ENCODE results near the gene KCNH8. TPM values are rescaled to one million over a fixed set of nuclear protein-coding genes. Genes with fewer than 3 reads are reported as not detected.

KCNH8 gene
- total RNA-seq, 1 experiment from 2014 or later: not detected

- ATAC-seq: no peak
- no peak overlapping the region for H3K4me3 ChIP-seq (ENCODE audit: low read depth in 2 of 2, low read length in 2 of 2)
- no TSS peak for BruUV-seq (replicated peaks)
- TF ChIP-seq TCF7L2 (IDR thresholded peaks at IDR 0.05; ENCODE audit: low read depth, low read length) (no peak), REST (IDR thresholded peaks at IDR 0.05; ENCODE audit: insufficient read depth in 1 of 2, low read depth in 2 of 2, low read length in 1 of 2) (no peak), SIN3A (IDR thresholded peaks at IDR 0.05; ENCODE audit: borderline replicate concordance, insufficient read depth, low read depth, low read length) (no peak), POLR2AphosphoS5 (IDR thresholded peaks at IDR 0.05; ENCODE audit: low read depth, low read length) (no peak), CTCF (IDR thresholded peaks at IDR 0.05) (no peak)
- POLR2A ChIA-PET: no interaction called here
- no peak for DNase-seq (ENCODE audit: low read depth, low spot score)
- CTCF ChIA-PET: no interaction called here
- H3K4me1 ChIP-seq (ENCODE audit: control insufficient read depth, insufficient read depth, low read length): no peaks in the 10 kb centered on the region
- no peaks in the 10 kb centered on the region for H3K36me3 ChIP-seq (ENCODE audit: control insufficient read depth, insufficient read depth, low read length)
- H3K9me3 ChIP-seq (ENCODE audit: control insufficient read depth, insufficient read depth, low read depth, low read length): no peaks in the 10 kb centered on the region
- no peak overlapping the region for H3K27ac ChIP-seq (ENCODE audit: low read length)
- in situ Hi-C loops (cut with HindIII; ENCODE audit: low pct_unique_long_range_greater_than_20kb, low sequenced_read_pairs): no loop called here
- no peaks in the 10 kb centered on the region for H3K27me3 ChIP-seq (ENCODE audit: control insufficient read depth, insufficient read depth, low read length)
- intact Hi-C loops (cut with micrococcal nuclease; ENCODE audit: unreplicated experiment): no loop called here
Observed at GRCh38 chr3:19295208-19295607, 146.9 kb downstream of the KCNH8 start.

- no peak for TF ChIP-seq TCF7L2 (IDR thresholded peaks at IDR 0.05; ENCODE audit: low read depth, low read length)
- no peak for TF ChIP-seq SIN3A (IDR thresholded peaks at IDR 0.05; ENCODE audit: borderline replicate concordance, insufficient read depth, low read depth, low read length)
- TF ChIP-seq REST (IDR thresholded peaks at IDR 0.05; ENCODE audit: insufficient read depth in 1 of 2, low read depth in 2 of 2, low read length in 1 of 2): no peak
- no peak for TF ChIP-seq POLR2AphosphoS5 (IDR thresholded peaks at IDR 0.05; ENCODE audit: low read depth, low read length)
- TF ChIP-seq CTCF (IDR thresholded peaks at IDR 0.05): no peak
- intact Hi-C loops (cut with micrococcal nuclease; ENCODE audit: unreplicated experiment) (no loop called here), in situ Hi-C loops (cut with HindIII; ENCODE audit: low pct_unique_long_range_greater_than_20kb, low sequenced_read_pairs) (no loop called here)
- ChIA-PET POLR2A (no interaction called here), CTCF (no interaction called here)
- Histone ChIP-seq H3K4me1 (ENCODE audit: control insufficient read depth, insufficient read depth, low read length) (no peaks in the 10 kb centered on the region), H3K4me3 (ENCODE audit: low read depth in 2 of 2, low read length in 2 of 2) (no peak overlapping the region), H3K9me3 (ENCODE audit: control insufficient read depth, insufficient read depth, low read depth, low read length) (no peaks in the 10 kb centered on the region), H3K36me3 (ENCODE audit: control insufficient read depth, insufficient read depth, low read length) (no peaks in the 10 kb centered on the region), H3K27ac (ENCODE audit: low read length) (no peak overlapping the region), H3K27me3 (ENCODE audit: control insufficient read depth, insufficient read depth, low read length) (no peaks in the 10 kb centered on the region)
- ATAC-seq (no peak), DNase-seq (ENCODE audit: low read depth, low spot score) (no peak)
- BruUV-seq (replicated peaks): no TSS peak
Observed at GRCh38 chr3:19331931-19332330, 183.6 kb downstream of the KCNH8 start.

All from Panc1 (cell line).